Natural killer cell (primary cell): Measurements from ENCODE around the gene SLC4A1AP. TPM values are rescaled to one million over a fixed set of nuclear protein-coding genes. Genes with fewer than 3 reads are reported as not detected.

Source experiments
- ATAC-seq, 3 donors: fragments of 150-1000 bp in 2 of 3; fragments of 200-7000 bp in 1 of 3; cut with Tn5 transposase; 1 replicate in 1 of 3; 2 replicates in 2 of 3; pipeline ENCODE4 v1.10.0; 2021; ENCODE audit warnings: mild to moderate bottlenecking in 2 of 3, moderate library complexity in 2 of 3
- DNase-seq, 2 donors: peaks; one replicate each; pipeline versions ENCODE4 v3.0.0 to v3.0.0-alpha.2; 2013 to 2021; ENCODE audit warnings: mixed read lengths in 1 of 2
- H3K27ac ChIP-seq: one replicate; pipeline ENCODE4 v1.5.1; 2013; ENCODE audit warnings: mild to moderate bottlenecking, low read length
- H3K27me3 ChIP-seq: one replicate; pipeline ENCODE4 v1.6.1; 2013; ENCODE audit warnings: low read length; ENCODE audit not compliant: control insufficient read depth, insufficient read depth
- H3K36me3 ChIP-seq: one replicate; pipeline ENCODE4 v1.6.1; 2013; ENCODE audit warnings: low read length; ENCODE audit not compliant: control insufficient read depth, insufficient read depth
- H3K4me1 ChIP-seq: one replicate; pipeline ENCODE4 v1.6.1; 2013; ENCODE audit warnings: low read length; ENCODE audit not compliant: control insufficient read depth, insufficient read depth
- H3K4me3 ChIP-seq: one replicate; pipeline ENCODE4 v1.5.1; 2013; ENCODE audit warnings: low read length
- H3K9me3 ChIP-seq: one replicate; pipeline ENCODE4 v1.6.1; 2013; ENCODE audit warnings: low read length; ENCODE audit not compliant: control insufficient read depth, insufficient read depth
- H3K27ac Mint-ChIP-seq, 2 donors: one replicate each; pipeline ENCODE4 v1.8.0; 2022; ENCODE audit warnings: mild to moderate bottlenecking in 2 of 2, mixed read lengths in 2 of 2, moderate library complexity in 1 of 2
- H3K27me3 Mint-ChIP-seq, 2 donors: one replicate each; pipeline ENCODE4 v1.8.0; 2022; ENCODE audit warnings: low read depth in 2 of 2, mixed read lengths in 2 of 2
- H3K36me3 Mint-ChIP-seq: one replicate; pipeline ENCODE4 v1.8.0; 2022; ENCODE audit warnings: mixed read lengths
- H3K4me1 Mint-ChIP-seq, 2 donors: one replicate each; pipeline ENCODE4 v1.8.0; 2022; ENCODE audit warnings: mixed read lengths in 2 of 2
- H3K4me3 Mint-ChIP-seq: one replicate; pipeline ENCODE4 v1.8.0; 2022; ENCODE audit warnings: mild to moderate bottlenecking, moderate library complexity, mixed read lengths
- H3K9me3 Mint-ChIP-seq, 2 donors: one replicate each; pipeline ENCODE4 v1.8.0; 2022; ENCODE audit warnings: mixed read lengths in 2 of 2
- WGBS: methylation state at CpG from one replicate; pipeline ENCODE4 v1.1.7; 2013; ENCODE audit warnings: missing lambda C conversion rate; ENCODE audit not compliant: insufficient coverage; 5-methylcytosine and 5-hydroxymethylcytosine counted together
- intact Hi-C: fragments of 100-400 bp; cut with micrococcal nuclease; formaldehyde crosslinking; loops from one replicate; pipeline ENCODE4 v1.14.2; 2022
- total RNA-seq, 4 donors: library from RNA; stranded (reverse); fragments of 120-200 nt in 1 of 4; gene quantifications; one replicate each; pipeline versions ENCODE4 v1.2.3 to v1.2.4, GENCODE V29; 2013 to 2022
- TF ChIP-seq, protein P1 (sequence below): fragments of 200-600 bp; IDR thresholded peaks from one replicate; pipeline ENCODE4 v1.8.0; 2022; ENCODE audit warnings: antibody characterized with exemption

The SLC4A1AP gene
- total RNA-seq, 3 donors from 2014 or later (not counting 1 experiment from before 2014, with no cell fraction given), result 22.0 to 26.0 (median 24.8) TPM

DNA sequence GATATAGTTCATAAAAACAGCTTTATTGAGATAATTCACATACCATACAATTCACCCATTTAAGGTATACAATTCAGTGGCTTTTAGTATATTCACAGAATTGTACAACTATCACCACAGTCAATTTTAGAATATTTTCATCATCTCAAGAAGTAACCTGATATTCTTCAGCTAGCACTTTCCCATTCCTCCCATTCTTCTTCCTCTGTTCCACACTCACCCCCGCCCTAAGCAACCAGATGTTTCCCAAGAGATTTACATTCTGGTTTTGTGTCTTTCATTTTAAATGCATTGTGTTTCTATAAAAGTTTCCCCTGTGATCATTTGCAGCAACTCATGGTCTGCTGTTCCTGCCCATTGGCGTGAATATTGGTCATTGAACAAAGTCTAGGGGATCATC lies 29.4 kb upstream of the SLC4A1AP start:
- Mint-ChIP-seq H3K9me3 (no peaks in the 10 kb centered on the region), H3K4me1 (peaks cover 10 to 25% of the 10 kb centered on the region in 2 donors), H3K36me3 (peaks cover 46% of the 10 kb centered on the region), H3K27ac (no peak overlapping the region), H3K4me3 (no peak overlapping the region), H3K27me3 (no peaks in the 10 kb centered on the region)
- no peak for DNase-seq
- WGBS, result 97% methylated on average over 2 of the region's 2 CpGs
- Histone ChIP-seq H3K9me3 (no peaks in the 10 kb centered on the region), H3K36me3 (peaks cover 69% of the 10 kb centered on the region), H3K27me3 (no peaks in the 10 kb centered on the region), H3K27ac (no peak overlapping the region), H3K4me1 (peaks cover 7% of the 10 kb centered on the region), H3K4me3 (no peak overlapping the region)
- TF ChIP-seq, protein P1, sequence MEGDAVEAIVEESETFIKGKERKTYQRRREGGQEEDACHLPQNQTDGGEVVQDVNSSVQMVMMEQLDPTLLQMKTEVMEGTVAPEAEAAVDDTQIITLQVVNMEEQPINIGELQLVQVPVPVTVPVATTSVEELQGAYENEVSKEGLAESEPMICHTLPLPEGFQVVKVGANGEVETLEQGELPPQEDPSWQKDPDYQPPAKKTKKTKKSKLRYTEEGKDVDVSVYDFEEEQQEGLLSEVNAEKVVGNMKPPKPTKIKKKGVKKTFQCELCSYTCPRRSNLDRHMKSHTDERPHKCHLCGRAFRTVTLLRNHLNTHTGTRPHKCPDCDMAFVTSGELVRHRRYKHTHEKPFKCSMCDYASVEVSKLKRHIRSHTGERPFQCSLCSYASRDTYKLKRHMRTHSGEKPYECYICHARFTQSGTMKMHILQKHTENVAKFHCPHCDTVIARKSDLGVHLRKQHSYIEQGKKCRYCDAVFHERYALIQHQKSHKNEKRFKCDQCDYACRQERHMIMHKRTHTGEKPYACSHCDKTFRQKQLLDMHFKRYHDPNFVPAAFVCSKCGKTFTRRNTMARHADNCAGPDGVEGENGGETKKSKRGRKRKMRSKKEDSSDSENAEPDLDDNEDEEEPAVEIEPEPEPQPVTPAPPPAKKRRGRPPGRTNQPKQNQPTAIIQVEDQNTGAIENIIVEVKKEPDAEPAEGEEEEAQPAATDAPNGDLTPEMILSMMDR, result no peak
- intact Hi-C loops, result no loop called here
- ATAC-seq, result no peak

DNA sequence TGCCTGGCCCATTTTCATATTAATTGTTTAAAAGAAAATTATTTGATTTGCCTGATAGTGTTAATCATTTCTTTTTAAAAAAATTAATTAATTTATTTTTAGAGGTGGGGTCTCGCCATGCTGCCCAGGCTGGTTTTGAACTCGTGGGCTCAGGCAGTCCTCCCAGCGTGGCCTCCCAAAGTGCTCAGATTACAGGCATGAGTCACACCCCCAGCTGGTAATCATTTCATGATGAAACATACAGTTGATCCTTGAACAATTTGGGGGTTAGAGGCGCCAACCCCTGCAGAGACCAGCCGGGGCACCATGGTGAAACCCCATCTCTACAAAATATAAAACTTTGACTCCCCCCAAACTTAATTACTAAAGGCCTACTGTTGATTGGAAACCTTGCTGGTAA lies 26.9 kb upstream of the SLC4A1AP start:
- WGBS, result 91% methylated on average over 5 of the region's 5 CpGs
- intact Hi-C loops, result no loop called here
- no peak overlapping the region for H3K27ac ChIP-seq
- ATAC-seq, result no peak
- H3K4me1 Mint-ChIP-seq, result peaks cover 10 to 15% of the 10 kb centered on the region in 2 donors
- H3K27me3 ChIP-seq, result no peaks in the 10 kb centered on the region
- no peaks in the 10 kb centered on the region for H3K9me3 ChIP-seq
- no peaks in the 10 kb centered on the region for H3K9me3 Mint-ChIP-seq
- H3K36me3 ChIP-seq, result peaks cover 78% of the 10 kb centered on the region
- H3K4me1 ChIP-seq, result no peaks in the 10 kb centered on the region
- no peaks in the 10 kb centered on the region for H3K27me3 Mint-ChIP-seq
- no peak overlapping the region for H3K4me3 Mint-ChIP-seq
- TF ChIP-seq, protein P1, result no peak
- H3K27ac Mint-ChIP-seq, result no peak overlapping the region
- DNase-seq, result no peak
- H3K36me3 Mint-ChIP-seq, result peaks cover 54% of the 10 kb centered on the region
- no peak overlapping the region for H3K4me3 ChIP-seq

DNA sequence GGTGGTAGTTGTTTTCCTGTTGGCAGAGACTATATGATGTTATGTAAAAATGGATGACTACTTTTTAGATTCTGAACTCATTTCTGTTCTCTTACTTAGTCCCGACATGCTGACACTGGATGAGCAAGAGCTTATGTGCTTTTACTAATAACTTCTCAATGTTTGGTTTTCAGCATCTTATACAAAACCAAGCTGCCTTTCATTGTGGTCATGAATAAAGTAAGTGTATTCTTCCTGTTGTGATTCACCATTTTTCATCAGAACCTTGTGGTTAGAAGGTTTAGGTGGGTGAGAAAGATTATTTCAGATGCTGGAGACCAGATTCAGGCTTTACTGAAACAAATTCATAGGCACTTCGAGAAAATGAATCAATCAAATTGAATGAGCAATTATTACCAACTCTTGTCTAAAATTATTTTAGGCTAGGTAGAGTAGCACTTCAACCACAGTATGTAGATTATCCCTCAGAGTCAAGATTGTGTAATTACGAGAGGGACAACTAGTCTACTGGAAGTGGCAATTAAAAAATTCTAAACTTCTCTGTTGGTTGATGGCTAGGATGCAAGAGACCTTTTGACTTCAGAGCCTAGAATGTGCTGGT lies 25.6 kb upstream of the SLC4A1AP start:
- intact Hi-C loops, result no loop called here
- H3K36me3 ChIP-seq, result peaks cover 78% of the 10 kb centered on the region
- DNase-seq, result peak in 1 of 2 donors; percentile 31
- H3K4me3 ChIP-seq, result no peak overlapping the region
- no peaks in the 10 kb centered on the region for H3K27me3 ChIP-seq
- Mint-ChIP-seq H3K27me3 (no peaks in the 10 kb centered on the region), H3K4me3 (peak overlapping the region; percentile 25), H3K9me3 (no peaks in the 10 kb centered on the region), H3K36me3 (peaks cover 50% of the 10 kb centered on the region), H3K27ac (peak overlapping the region; percentile 36 to 57), H3K4me1 (peaks cover 10 to 15% of the 10 kb centered on the region in 2 donors)
- H3K4me1 ChIP-seq, result no peaks in the 10 kb centered on the region
- H3K27ac ChIP-seq, result no peak overlapping the region
- H3K9me3 ChIP-seq, result no peaks in the 10 kb centered on the region
- 50% methylated on average over 1 of the region's 3 CpGs for WGBS
- ATAC-seq, result peak in 2 of 3 donors; percentile 57 to 64
- TF ChIP-seq, protein P1, result no peak

DNA sequence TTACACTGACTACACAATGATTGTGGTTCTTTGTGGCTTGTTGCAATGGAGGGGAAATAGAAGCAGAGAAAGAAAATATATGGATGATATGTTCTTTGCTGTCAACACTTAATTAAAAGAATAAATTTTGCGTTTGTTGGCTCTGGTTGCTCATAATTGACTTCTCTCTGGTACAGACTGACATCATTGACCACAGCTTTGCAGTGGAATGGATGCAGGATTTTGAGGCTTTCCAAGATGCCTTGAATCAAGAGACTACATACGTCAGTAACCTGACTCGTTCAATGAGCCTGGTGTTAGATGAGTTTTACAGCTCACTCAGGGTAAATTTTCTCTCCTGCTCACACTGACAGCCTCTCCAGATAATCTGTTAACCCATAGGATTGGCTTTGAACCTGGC lies 25.0 kb upstream of the SLC4A1AP start:
- Mint-ChIP-seq H3K4me1 (peaks cover 10 to 15% of the 10 kb centered on the region in 2 donors), H3K9me3 (no peaks in the 10 kb centered on the region), H3K36me3 (peaks cover 50% of the 10 kb centered on the region), H3K27me3 (no peaks in the 10 kb centered on the region), H3K4me3 (no peak overlapping the region), H3K27ac (peak overlapping the region in 1 of 2 donors; percentile 57)
- DNase-seq (no peak), ATAC-seq (no peak)
- no peak overlapping the region for H3K4me3 ChIP-seq
- WGBS, result 90% methylated on average over 3 of the region's 3 CpGs
- peaks cover 79% of the 10 kb centered on the region for H3K36me3 ChIP-seq
- intact Hi-C loops, result no loop called here
- H3K4me1 ChIP-seq, result no peaks in the 10 kb centered on the region
- TF ChIP-seq, protein P1, result no peak
- no peaks in the 10 kb centered on the region for H3K27me3 ChIP-seq
- no peaks in the 10 kb centered on the region for H3K9me3 ChIP-seq
- H3K27ac ChIP-seq, result no peak overlapping the region
